Measurements from ENCODE around the gene G0S2.
"Not testable (repeated sequence)": the region's sequence is repeated elsewhere in the genome, so short reads cannot be mapped to it uniquely, and the experiment has no call there.

Gene G0S2

GRCh38 chr1:209678981-209679539 lies 3.8 kb downstream of the G0S2 start:
- no peak for DNase-seq (ENCODE audit: low read depth in 2 of 2)

- no peak for DNase-seq (ENCODE audit: low read depth in 2 of 2)
Measured at GRCh38 chr1:209685821-209686220, 10.6 kb downstream of the G0S2 start.

DNA sequence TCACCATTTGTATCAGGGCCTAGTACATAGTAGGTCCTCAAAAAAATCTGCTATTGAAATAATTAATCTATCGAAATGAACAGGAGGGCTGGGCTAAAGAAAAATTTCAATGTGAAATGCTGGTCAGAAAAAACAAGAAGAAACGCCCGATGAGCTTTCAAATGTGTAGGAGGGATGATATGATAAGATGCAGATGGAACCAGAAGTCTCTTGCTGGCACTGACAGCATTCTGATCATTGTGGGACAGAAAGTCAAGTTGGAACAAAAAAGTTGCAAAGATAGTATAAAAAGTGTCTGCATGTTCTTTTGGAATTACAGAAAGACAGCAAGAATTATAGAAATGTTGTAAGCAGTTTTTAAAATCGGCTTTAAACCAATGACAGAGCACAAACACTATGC lies 11.1 kb downstream of the G0S2 start:
- DNase-seq (ENCODE audit: low read depth in 2 of 2), result no peak

DNA sequence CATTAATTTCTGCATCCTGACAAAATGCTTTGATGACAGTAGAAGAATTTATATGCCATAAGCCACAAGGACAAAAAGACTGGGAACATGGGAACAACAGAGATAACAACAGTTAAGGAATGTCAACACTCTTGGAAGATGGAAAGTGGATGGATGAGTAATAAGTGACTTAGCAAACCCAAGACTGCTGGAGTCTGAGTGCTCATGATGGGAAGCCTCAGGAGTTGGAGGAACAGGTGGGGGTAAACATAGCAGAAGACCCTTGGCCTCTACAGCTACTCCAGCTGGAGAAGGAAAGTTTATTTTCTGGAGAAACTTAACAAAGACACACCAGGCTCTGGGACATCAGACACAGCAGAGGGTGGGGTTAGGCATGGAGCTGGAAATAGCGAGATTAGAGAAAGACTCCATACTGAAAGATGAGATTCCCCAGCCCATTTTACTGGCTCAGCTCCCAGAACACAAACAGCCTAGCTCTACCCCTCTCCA lies 13.6 kb downstream of the G0S2 start:
- no peak for DNase-seq (ENCODE audit: low read depth in 2 of 2)

DNA sequence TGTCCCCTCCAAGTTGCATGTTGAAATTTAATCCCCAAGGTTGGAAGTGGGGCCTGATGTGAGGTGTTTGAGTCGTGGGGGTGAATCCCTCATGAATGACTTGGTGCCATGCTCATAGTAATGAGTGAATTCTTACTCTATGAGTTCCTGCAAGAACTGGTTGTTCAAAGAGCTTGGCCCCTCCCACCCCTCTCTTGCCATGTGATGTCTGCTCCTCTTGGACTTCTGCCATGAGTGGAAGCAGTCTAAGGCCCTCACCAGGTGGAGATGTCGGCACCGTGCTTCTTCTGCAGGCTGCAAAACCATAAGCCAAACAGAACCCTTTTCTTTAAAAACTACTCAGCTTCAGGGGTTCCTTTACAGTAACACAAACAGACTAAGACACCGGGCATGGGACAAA lies 14.3 kb downstream of the G0S2 start:
- DNase-seq (ENCODE audit: low read depth in 2 of 2), result no peak

- DNase-seq (ENCODE audit: low read depth in 2 of 2), result no peak
Measured at GRCh38 chr1:209691237-209691636, 16.0 kb downstream of the G0S2 start.

DNA sequence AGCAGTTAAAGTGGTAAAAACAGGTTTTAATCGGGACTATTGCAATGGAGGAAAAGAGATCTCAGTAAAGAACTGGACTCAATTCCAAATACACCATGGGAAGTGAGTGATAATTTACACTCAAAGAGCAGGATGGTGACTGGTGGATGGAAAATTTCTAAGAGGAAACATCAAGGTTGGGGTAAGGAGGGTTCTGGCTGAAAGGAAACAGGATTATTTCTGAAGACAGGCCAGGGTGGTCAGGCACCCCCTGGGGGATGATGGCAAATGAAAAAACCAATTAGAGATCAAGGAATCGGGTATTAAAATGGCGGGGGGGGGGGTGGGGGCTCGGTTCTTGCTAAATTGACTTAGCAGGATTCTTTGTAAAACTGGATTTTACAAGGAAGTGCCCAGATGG lies 17.1 kb downstream of the G0S2 start:
- no peak for DNase-seq (ENCODE audit: low read depth in 2 of 2)

- peak; percentile 60 to 66 for DNase-seq (ENCODE audit: low read depth in 2 of 2)
Measured at GRCh38 chr1:209692745-209693504, 17.7 kb downstream of the G0S2 start.

DNA sequence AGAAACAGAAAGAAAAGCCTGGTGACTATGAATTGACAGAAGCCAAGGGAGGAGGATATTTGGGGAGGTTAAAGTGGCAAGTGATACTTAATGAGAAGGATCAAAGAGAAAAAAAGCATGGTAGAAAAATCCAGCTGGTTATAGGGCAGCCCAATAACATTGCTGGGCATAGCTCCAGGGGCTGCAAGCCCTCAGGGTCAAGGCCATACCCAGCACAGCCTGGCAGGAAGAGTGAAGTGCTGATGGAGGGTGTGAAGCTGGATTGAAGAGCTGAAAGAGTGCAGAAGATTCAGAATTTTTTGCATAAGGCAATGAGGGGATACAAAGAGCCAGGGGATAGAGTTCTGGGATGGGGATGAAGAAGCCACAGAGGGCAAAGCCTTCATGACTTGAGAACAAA lies 21.5 kb downstream of the G0S2 start:
- no peak for DNase-seq (ENCODE audit: low read depth in 2 of 2)

- DNase-seq (ENCODE audit: low read depth in 2 of 2), result no peak
Measured at GRCh38 chr1:209697126-209697525, 21.9 kb downstream of the G0S2 start.

- DNase-seq (ENCODE audit: low read depth in 2 of 2), result not testable (repeated sequence)
Measured at GRCh38 chr1:209700686-209701085, 25.5 kb downstream of the G0S2 start.

DNA sequence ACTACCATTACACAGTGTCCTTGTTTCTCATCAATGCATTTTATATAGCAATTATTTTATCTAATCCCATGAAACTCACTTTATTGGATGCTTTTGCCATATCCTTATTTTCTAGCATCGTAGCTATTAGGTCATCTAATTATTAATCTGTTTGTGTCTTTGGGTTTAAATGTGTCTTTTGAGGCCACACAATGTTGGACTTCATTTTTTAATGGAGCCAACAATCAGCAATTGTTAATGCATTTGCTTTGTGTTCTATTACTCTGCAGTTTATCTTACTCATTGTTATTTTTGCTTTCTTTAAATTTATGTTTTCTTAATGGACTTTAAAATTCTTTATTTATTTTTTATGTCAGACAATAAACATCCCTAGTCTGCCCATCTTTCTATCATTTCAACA lies 27.6 kb downstream of the G0S2 start:
- DNase-seq (ENCODE audit: low read depth in 2 of 2), result no peak

- DNase-seq (ENCODE audit: low read depth in 2 of 2), result no peak
Measured at GRCh38 chr1:209703834-209704504, 28.8 kb downstream of the G0S2 start.

DNA sequence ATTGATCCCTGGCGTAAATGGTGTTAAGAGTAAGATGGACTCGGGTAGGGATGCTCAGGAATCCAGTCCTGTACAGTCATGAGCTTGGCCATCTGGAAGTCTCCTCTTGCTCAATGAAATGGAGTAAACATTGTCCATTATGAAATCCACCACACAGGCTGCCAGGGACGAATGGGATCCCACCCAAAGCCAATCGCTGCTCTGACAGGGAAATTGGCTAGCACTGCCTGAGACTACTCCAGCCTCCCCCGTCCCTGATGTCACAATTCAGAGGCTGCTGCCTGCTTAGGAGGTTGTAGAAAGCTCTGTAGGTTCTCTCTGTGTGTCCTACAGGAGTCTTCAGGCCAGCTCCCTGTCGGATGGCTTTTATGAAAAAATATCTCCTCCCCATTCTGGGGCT lies 29.4 kb downstream of the G0S2 start, which contains the start of gene HSD11B1:
Gene HSD11B1, plus strand, starts transcription at position 263 of the 400 bp plus-strand sequence. Its CDS starts 97 bp downstream, at position 360.
- DNase-seq (ENCODE audit: low read depth in 2 of 2), result no peak

DNA sequence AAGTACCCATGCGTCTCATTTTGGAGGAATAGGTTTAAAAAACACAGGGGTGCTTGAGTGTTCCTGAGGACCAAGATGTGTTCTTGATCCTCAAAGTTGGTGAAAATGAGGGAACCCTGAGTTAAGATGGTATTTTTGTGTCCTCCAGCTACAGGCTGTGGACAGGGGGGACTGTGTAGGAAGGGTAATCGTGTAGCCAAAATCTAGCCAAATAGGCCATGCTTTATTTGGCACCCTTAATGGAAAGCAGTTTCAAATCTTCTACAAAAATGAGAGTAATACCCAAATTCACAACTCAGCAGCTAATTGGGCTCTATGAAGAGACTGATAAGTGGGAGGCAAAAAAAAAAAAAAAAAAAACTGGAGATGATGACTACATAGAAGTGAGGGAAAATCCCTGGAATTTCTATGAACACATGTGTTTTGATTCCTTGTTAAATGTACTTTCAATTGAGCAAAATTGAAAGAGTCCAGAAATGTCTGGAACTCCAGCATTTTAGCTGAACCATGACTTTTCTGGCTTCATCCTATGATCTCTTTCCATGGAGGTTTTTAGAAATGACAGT lies 29.9 kb downstream of the G0S2 start:
- DNase-seq (ENCODE audit: low read depth in 2 of 2), result no peak

- no peak for DNase-seq (ENCODE audit: low read depth in 2 of 2)
Measured at GRCh38 chr1:209706622-209707021, 31.4 kb downstream of the G0S2 start.

- DNase-seq (ENCODE audit: low read depth in 2 of 2), result no peak
Measured at GRCh38 chr1:209707308-209707707, 32.1 kb downstream of the G0S2 start.

DNA sequence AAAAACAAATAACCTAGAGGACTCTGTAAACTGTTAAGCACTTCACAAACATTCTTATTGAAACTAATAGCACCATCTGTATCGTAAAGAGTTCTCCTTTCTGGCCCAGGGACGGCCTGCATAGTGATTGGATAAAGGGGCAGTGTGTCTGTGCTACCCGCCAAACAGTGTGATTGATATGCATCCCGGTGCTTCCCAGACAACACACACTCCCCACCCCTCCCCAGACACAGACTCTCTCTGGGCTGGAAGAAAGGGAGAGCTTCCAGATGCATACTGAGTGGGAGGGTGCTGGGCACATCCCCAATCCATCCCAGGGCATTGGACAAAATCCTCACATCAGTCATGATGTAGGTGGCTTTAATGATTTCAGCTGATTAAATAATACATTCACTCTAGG lies 33.1 kb downstream of the G0S2 start:
- DNase-seq (ENCODE audit: low read depth in 2 of 2), result no peak

- no peak for DNase-seq (ENCODE audit: low read depth in 2 of 2)
Measured at GRCh38 chr1:209710093-209710492, 34.9 kb downstream of the G0S2 start.

GRCh38 chr1:209710847-209711246 lies 35.6 kb downstream of the G0S2 start:
- DNase-seq (ENCODE audit: low read depth in 2 of 2), result no peak

- DNase-seq (ENCODE audit: low read depth in 2 of 2), result no peak
Measured at GRCh38 chr1:209714338-209714737, 39.1 kb downstream of the G0S2 start.

DNA sequence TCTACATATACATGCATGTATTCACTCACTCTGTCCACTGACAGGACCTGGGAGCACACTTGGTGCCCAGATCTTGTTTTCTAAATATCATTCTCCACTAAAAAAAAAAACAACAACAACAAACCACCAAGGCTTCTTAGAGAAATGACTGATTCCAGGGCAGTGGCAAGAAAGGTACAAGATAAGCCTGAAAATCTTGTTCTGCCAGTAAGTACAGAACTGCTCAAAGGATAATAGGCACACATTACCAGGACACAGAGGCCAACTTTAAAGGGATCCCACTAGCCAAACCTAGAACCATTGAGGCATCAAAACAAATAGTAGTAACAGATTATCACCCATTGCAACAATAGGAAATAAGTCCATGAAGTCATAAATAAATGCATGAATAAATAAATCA lies 40.1 kb downstream of the G0S2 start:
- DNase-seq (ENCODE audit: low read depth in 2 of 2), result no peak

- DNase-seq (ENCODE audit: low read depth in 2 of 2), result no peak
Measured at GRCh38 chr1:209717818-209718217, 42.6 kb downstream of the G0S2 start.

Measured in stimulated activated CD4-positive, alpha-beta T cell treated with anti-CD3 and anti-CD28 coated beads, Interleukin-1b, Interleukin-23, amount 100 ng/mL, for 4 hours (primary cell).